ENCODE measurements around the gene DENND6B. TPM values are rescaled to one million over a fixed set of nuclear protein-coding genes. Genes with fewer than 3 reads are reported as not detected.

Gene DENND6B
- total and polyA plus RNA-seq, 2 experiments from 2014 or later: 0.71 to 1.3 TPM

GRCh38 chr22:50303515-50303847, 23.3 kb downstream of the DENND6B start:
- Histone ChIP-seq H3K79me2 (replicated peaks; ENCODE audit: insufficient read depth) (peaks cover 5% of the 10 kb centered on the region), H3K9me2 (ENCODE audit: insufficient read depth) (no peaks in the 10 kb centered on the region), H3K4me3 (no peak overlapping the region), H3K4me2 (no peak overlapping the region), H3F3A (replicated peaks; ENCODE audit: low read depth) (0 out of 2 replicates have a peak, but pooled peaks cover 4% of the 10 kb centered on the region), H4K20me1 (replicated peaks; ENCODE audit: insufficient read depth) (peaks cover 9% of the 10 kb centered on the region), H3K4me1 (ENCODE audit: insufficient read depth) (peaks cover 21% of the 10 kb centered on the region; the same call in 1 of the 2 replicates), H2AFZ (no peak overlapping the region), H3K27ac (ENCODE audit: low read depth) (no peak overlapping the region), H3K36me3 (ENCODE audit: insufficient read depth) (no peaks in the 10 kb centered on the region), H3K27me3 (ENCODE audit: insufficient read depth) (peaks cover 11% of the 10 kb centered on the region)
- Mint-ChIP-seq H3K4me1 (peaks cover 15% of the 10 kb centered on the region), H3K27me3 (ENCODE audit: insufficient read depth, low read depth, poor library complexity) (peaks cover 23% of the 10 kb centered on the region), H3K4me3 (no peak overlapping the region), H3K27ac (no peak overlapping the region), H3K9me3 (no peaks in the 10 kb centered on the region), H3K36me3 (ENCODE audit: low read depth) (no peaks in the 10 kb centered on the region)
- TF ChIP-seq, protein P1, sequence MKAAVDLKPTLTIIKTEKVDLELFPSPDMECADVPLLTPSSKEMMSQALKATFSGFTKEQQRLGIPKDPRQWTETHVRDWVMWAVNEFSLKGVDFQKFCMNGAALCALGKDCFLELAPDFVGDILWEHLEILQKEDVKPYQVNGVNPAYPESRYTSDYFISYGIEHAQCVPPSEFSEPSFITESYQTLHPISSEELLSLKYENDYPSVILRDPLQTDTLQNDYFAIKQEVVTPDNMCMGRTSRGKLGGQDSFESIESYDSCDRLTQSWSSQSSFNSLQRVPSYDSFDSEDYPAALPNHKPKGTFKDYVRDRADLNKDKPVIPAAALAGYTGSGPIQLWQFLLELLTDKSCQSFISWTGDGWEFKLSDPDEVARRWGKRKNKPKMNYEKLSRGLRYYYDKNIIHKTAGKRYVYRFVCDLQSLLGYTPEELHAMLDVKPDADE (IDR thresholded peaks at IDR 0.05): no peak
- TF ChIP-seq ZNF114 (CRISPR knock-in tag; IDR thresholded peaks at IDR 0.05) (no peak), STAT1 (IDR thresholded peaks at IDR 0.05; ENCODE audit: unreplicated experiment) (no peak), NANOG (IDR thresholded peaks at IDR 0.05; ENCODE audit: borderline replicate concordance) (no peak), EZH2 (IDR thresholded peaks at IDR 0.05; ENCODE audit: low read depth, unreplicated experiment) (no peak), CREB1 (CRISPR knock-in tag; IDR thresholded peaks at IDR 0.05; ENCODE audit: low read depth) (no peak), EZH2phosphoT487 (IDR thresholded peaks at IDR 0.05; ENCODE audit: unreplicated experiment) (no peak), REST (IDR thresholded peaks at IDR 0.05; ENCODE audit: unreplicated experiment) (no peak), JUNB (IDR thresholded peaks at IDR 0.05; ENCODE audit: unreplicated experiment) (no peak), ZNF331 (CRISPR knock-in tag; IDR thresholded peaks at IDR 0.05; ENCODE audit: low read depth) (no peak), POLR2AphosphoS5 (IDR thresholded peaks at IDR 0.05; ENCODE audit: low read depth) (no peak)
- TF ChIP-seq, protein P2, sequence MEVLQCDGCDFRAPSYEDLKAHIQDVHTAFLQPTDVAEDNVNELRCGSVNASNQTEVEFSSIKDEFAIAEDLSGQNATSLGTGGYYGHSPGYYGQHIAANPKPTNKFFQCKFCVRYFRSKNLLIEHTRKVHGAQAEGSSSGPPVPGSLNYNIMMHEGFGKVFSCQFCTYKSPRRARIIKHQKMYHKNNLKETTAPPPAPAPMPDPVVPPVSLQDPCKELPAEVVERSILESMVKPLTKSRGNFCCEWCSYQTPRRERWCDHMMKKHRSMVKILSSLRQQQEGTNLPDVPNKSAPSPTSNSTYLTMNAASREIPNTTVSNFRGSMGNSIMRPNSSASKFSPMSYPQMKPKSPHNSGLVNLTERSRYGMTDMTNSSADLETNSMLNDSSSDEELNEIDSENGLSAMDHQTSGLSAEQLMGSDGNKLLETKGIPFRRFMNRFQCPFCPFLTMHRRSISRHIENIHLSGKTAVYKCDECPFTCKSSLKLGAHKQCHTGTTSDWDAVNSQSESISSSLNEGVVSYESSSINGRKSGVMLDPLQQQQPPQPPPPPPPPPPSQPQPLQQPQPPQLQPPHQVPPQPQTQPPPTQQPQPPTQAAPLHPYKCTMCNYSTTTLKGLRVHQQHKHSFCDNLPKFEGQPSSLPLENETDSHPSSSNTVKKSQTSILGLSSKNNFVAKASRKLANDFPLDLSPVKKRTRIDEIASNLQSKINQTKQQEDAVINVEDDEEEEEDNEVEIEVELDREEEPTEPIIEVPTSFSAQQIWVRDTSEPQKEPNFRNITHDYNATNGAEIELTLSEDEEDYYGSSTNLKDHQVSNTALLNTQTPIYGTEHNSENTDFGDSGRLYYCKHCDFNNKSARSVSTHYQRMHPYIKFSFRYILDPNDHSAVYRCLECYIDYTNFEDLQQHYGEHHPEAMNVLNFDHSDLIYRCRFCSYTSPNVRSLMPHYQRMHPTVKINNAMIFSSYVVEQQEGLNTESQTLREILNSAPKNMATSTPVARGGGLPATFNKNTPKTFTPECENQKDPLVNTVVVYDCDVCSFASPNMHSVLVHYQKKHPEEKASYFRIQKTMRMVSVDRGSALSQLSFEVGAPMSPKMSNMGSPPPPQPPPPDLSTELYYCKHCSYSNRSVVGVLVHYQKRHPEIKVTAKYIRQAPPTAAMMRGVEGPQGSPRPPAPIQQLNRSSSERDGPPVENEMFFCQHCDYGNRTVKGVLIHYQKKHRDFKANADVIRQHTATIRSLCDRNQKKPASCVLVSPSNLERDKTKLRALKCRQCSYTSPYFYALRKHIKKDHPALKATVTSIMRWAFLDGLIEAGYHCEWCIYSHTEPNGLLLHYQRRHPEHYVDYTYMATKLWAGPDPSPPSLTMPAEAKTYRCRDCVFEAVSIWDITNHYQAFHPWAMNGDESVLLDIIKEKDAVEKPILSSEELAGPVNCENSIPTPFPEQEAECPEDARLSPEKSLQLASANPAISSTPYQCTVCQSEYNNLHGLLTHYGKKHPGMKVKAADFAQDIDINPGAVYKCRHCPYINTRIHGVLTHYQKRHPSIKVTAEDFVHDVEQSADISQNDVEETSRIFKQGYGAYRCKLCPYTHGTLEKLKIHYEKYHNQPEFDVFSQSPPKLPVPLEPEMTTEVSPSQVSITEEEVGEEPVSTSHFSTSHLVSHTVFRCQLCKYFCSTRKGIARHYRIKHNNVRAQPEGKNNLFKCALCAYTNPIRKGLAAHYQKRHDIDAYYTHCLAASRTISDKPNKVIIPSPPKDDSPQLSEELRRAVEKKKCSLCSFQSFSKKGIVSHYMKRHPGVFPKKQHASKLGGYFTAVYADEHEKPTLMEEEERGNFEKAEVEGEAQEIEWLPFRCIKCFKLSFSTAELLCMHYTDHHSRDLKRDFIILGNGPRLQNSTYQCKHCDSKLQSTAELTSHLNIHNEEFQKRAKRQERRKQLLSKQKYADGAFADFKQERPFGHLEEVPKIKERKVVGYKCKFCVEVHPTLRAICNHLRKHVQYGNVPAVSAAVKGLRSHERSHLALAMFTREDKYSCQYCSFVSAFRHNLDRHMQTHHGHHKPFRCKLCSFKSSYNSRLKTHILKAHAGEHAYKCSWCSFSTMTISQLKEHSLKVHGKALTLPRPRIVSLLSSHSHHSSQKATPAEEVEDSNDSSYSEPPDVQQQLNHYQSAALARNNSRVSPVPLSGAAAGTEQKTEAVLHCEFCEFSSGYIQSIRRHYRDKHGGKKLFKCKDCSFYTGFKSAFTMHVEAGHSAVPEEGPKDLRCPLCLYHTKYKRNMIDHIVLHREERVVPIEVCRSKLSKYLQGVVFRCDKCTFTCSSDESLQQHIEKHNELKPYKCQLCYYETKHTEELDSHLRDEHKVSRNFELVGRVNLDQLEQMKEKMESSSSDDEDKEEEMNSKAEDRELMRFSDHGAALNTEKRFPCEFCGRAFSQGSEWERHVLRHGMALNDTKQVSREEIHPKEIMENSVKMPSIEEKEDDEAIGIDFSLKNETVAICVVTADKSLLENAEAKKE (CRISPR knock-in tag; IDR thresholded peaks at IDR 0.05): no peak
- TF ChIP-seq, protein P3, sequence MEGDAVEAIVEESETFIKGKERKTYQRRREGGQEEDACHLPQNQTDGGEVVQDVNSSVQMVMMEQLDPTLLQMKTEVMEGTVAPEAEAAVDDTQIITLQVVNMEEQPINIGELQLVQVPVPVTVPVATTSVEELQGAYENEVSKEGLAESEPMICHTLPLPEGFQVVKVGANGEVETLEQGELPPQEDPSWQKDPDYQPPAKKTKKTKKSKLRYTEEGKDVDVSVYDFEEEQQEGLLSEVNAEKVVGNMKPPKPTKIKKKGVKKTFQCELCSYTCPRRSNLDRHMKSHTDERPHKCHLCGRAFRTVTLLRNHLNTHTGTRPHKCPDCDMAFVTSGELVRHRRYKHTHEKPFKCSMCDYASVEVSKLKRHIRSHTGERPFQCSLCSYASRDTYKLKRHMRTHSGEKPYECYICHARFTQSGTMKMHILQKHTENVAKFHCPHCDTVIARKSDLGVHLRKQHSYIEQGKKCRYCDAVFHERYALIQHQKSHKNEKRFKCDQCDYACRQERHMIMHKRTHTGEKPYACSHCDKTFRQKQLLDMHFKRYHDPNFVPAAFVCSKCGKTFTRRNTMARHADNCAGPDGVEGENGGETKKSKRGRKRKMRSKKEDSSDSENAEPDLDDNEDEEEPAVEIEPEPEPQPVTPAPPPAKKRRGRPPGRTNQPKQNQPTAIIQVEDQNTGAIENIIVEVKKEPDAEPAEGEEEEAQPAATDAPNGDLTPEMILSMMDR (conservative IDR thresholded peaks at IDR 0.05; ENCODE audit: low read depth in 2 of 2): no peak
- DNase-seq (ENCODE audit: low spot score) (no peak), ATAC-seq (no peak)

Data from GM23338 (cell line).